Activated gamma-delta T cell (primary cell): Measurements from ENCODE around the gene GAS7.
"Not testable (repeated sequence)": the region's sequence is repeated elsewhere in the genome, so short reads cannot be mapped to it uniquely, and the experiment has no call there.

Source experiments
- DNase-seq: peaks from one replicate; lab custom pipeline; 2025; lab: John Stamatoyannopoulos, UW

GAS7 gene

DNA sequence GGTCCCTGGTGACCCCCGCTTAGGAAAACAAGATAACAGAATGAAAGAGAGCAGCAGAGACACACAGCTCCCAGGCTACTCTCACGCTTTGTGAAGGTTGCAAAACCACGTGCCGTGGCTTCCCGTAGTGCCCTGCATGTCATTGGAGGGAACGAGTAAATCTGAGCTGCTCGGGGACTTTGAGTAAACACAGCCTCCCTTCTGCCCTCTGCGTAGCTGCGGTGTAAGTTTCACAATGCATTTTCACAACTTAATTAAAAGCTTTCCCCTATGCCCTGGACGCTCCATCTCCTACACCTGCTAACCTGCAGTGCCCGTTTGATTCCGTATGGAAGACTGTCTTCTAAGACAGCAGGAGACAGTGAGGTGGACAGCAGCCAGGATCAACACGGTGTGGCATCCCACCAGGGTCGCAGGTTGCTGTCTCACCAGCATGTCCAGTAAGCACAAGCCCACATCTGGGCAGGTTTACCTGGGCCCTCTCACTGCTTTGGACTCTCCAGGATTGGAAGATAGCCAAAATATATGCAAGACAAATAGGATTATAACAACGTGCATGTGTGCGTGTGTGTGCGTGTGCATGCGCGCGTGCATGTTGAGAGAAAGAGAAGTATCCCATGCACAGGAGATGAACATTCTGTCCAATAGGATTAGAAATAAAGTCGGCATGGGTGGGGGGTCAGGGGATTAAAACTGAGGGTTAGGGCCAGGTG lies 177.0 kb downstream of the GAS7 start:
- DNase-seq = no peak

DNA sequence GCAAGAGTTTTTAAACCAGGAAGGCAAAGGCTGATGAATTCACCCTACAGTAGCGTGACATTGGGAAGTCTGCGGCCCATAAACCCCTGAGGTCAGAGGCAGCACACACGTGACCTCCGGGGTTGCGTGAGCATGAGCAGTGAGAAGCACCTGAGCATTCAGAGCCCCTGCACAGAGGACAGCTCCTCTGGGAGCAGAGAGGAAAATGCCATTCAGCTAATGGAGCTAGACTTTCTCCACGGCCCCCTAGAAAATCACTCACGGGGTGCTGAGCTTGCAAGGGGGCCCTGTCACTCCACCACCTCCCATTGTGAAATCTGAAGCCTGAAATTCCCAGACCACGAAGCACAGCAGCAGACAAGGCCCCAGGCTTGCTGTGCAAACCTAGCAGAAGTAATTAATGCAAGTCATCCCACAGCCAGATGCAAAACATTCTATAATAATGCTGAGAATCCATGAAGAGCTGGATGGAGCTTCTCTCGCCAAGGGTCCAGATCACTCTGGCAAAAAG lies 178.4 kb downstream of the GAS7 start:
- no peak for DNase-seq

DNA sequence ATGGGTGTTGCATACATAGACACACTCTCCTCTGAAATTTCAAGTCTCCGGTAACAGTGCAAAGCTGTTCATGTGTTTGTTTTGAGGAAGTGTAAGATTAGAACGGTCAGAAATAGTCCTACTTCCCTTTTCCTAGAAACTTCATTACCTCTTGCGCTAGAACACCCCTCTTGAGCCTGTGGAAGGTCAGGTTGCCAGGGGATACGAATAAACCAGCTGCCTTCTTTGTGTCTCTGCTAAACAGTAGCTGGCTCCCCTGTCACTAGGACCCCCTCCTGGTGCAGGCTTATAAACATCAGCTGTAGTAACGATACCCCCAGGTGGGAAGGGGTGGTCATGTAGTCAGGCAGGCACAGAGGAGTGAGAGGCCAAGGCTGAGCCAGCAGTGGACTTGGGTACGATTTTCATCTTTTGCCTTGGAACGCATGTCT lies 179.9 kb downstream of the GAS7 start:
- no peak for DNase-seq

DNA sequence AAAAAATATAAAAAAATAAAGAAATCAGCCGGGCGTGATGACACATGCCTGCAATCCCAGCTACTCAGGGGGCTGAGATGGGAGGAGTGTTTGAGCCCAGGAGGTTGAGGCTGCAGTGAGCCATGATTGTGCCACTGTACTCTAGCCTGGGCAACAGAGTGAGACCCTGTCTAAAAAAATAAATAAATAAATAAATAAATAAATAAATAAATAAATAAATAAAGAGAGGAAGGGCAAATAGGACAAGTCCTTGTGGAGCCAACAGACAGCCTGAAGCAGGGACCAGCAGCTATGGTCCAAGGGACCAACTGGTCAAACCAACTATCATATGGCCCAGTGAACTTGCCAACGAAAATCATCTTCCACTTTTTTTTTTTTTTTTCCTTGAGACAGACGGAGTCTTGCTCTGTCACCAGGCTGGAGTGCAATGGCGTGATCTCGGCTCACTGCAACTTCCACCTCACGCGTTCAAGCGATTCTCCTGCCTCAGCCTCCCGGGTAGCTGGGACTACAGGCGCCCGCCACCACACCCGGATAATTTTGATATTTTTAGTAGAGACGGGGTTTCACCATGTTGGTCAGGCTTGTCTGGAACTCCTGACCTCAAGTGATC lies 181.3 kb downstream of the GAS7 start:
- DNase-seq = not testable (repeated sequence)

DNA sequence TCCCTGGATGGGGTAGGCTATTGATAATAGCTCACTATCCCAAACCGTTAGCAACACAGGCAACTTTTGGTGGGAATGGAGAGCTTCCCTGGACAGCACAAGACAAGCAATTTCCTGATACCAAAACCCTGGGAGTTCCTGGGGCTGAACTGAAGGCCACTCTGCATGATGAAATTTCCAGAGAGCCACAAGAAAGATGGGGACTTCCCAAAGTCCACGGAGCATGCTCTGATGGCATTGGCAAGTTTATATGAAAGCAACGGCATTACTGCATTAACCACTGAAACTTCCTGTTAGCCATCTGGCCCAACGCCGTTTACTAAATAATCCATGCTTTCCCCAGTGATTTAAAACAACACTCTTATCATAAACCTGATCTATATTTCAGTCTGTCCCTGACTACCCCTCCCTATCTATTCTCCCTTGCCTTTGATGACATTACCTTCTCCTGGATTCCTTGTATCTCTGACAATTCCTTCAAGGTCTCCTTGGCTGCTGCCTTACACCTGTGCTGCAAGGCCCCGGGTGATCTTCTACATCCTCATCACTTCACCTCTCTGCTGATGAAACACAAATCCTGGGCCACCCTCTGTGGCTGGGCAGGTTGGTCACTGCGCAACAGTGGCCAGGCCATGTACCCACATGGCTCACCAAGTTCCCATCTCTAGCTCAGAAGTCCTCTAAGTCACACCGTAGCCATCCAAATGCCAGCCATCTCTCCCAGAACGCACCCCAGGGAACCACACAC lies 184.9 kb downstream of the GAS7 start:
- no peak for DNase-seq

DNA sequence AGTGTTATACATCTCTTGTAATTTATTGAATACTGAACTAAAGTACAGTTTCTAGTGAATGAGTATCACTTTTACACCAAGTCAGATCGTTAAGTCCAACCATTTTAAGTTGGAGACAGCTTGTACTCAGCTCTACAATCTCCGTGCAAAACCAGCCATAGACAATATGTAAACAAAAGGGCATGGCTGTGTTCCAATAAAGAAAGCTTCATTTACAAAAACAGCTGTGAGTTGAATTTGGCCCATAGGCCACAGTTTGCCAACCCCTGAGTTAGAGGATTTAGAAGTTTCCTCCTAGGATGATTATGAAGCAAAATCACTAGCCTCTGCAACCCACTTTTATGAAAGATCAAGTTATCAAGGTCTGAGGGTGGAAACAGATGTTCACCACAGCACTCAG lies 187.7 kb downstream of the GAS7 start:
- no peak for DNase-seq

DNA sequence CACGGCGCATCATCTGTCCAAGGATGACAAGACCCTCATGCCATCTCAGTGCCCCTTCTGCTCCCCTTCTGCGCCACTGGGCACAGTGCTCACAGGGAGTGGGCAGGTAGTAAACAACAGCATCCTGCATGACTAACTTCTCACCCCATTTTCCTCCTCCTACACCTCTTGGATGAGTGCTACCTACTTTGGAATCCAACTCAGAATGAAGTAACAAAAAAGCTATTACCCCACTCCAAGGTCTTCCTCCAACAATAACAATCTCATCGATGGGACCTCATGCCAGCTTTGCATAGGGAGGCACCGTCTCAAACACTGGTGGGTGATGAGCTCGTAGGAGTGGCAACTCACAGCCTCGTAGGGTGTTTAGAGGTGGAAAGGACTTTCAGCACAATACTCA lies 194.7 kb downstream of the GAS7 start:
- no peak for DNase-seq

DNA sequence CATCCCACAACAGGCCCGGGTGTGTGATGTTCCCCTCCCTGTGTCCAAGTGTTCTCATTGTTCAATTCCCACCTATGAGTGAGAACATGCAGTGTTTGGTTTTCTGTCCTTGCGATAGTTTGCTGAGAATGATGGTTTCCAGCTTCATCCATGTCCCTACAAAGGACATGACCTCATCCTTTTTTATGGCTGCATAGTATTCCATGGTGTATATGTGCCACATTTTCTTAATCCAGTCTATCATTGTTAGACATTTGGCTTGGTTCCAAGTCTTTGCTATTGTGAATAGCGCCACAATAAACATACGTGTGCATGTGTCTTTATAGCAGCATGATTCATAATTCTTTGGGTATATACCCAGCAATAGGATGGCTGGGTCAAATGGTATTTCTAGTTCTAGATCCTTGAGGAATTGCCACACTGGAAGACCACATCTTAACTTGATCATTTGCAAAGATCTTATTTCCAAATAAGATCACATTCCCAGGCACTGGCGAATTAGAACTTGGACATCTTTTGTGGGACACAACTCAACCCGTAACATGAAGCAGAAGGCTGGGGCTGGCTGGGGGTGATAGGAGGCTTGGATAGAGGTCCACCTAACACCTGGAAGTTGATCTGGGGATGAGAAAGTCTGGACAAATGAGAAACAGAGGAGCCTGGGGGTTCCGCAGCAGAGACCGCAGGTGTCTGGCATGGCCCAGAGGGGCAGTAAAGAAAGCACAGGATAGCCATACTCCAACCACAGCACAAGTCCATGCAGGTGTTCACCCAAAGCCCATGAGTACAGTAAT lies 195.6 kb downstream of the GAS7 start:
- not testable (repeated sequence) for DNase-seq

DNA sequence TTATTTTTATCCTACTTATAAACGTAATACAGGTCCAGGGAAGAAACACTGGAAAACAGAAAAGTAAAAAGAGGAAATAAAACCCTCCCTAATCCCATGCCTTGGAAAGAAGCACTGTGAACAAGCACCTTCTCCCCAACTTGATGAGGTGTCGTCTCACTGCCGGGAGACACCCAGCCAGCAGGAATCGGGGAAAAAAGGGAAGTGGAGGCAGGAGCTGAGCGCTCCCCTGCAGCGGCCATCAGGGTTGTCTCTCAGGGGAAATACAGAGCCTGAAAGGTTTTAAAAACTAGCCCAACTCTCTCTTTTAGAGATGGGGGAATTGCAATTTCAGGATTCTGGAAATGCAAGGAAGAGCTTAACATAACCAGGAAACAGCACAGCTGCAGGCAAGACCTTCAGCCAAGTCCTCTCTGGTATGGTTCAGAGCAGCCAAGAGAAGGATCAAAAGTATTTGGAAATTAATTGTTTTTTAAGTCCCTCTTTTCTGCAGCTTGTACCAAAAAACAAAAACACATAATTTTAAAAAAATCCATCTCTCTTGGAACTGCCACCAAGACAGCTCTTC lies 197.0 kb downstream of the GAS7 start:
- no peak for DNase-seq

DNA sequence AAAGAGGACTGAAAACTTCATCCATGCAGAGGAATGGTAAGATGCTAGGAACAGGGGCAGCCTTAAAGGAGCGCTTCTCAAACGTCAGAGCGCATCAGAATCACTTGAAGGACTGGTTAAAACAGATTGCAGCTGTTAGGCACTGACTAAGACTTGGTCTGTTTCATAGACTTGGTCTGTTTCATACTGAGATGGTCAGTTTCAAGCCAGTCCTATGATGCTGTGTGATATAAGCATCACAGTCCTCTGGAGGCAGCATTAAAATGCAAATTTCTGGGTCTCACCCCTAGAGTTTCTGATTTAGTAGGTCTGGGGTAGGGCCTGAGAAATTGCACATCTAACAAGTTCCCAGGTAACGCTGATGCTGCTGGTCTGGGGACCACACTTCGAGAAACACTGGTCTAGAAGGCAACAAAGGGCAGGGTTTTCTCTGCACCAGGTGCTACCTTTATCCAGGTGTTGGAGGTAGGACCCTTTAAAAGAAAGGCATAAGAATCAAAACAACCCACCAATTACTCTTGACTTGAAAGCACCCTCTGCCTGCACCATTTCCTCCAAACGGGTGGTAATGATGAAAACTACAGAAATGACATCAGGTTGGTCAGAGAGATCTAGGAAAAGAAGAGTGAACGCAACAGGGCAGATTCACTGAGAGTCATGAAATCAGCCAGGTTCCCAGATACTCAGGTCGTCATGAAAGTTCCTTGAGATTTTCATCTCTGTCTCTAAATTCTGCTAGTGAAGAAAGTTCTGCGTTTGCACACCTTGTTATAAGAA lies 198.3 kb downstream of the GAS7 start:
- DNase-seq = no peak

DNA sequence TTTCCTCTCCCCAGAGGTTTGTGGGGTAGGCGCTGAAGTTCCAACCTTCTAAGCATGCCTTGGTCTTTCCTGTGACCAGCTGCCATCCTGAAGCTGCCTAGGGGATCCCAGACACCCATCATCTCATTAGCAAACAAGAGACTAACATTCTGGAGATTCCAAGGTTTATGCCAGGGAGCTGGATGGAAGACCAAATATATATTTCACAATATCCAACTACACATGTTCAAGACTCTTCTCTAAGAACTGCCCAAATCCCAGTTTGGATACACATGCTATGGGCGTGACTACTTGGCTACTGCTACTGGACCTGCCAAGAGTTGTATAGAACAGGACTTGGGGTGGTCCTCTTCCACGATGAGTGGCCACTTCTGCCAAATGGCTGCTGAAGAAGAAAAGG lies 200.3 kb downstream of the GAS7 start:
- no peak for DNase-seq

DNA sequence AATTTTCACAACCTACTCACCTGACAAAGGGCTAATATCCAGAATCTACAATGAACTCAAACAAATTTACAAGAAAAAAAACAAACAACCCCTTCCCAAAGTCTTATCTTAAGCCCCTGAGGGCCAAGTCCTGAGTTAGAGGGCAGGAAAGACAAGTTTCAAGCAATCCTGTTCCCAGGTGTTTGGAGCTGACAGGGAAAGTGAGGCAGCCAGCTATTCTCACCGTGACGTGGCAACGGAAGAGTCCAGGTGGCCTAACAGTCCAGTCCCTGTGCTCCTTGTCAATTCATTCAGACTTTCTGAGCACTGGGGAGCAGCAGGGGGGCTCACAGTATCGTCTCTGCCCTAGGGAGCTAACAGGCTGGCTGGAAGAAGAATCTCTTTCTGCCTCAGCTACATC lies 203.6 kb downstream of the GAS7 start:
- DNase-seq = no peak

DNA sequence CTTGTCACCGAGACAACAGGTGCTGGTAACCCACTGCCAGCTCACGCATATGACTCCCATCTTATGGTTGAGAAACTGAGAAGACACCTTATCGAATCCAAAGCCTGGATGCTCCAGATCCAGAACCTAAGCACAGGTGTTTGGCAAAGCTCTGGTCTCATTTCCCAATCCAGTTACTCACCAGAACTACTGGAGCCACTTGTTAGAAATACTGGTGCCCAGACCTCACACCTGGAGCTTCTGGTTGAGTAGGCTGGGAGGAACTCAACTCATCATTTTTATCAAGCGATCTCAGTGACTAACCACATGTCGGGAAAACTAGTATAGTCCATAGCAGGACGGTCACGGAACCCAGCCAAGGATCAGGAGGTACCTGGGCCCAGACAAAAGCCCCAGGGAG lies 206.6 kb downstream of the GAS7 start:
- DNase-seq = no peak

DNA sequence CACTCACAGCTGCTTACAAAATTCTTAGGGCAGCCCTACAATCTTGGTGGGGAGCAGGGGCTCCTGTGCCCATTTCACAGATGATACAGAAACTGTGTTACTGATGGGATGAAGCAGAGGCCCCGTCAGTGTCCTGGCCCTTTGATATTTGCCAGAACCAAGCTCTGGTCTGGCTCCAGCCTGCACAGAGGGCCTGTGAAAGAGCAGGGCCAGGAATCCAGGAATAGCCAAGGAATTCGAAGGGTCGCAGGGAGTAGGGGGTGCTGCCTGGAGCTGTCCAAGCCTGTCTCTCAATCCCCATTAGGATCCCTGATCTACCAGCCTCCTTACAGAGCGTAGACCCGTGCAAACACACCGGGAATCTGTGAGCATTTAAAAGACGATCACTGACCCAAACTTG lies 207.1 kb downstream of the GAS7 start:
- DNase-seq = no peak

DNA sequence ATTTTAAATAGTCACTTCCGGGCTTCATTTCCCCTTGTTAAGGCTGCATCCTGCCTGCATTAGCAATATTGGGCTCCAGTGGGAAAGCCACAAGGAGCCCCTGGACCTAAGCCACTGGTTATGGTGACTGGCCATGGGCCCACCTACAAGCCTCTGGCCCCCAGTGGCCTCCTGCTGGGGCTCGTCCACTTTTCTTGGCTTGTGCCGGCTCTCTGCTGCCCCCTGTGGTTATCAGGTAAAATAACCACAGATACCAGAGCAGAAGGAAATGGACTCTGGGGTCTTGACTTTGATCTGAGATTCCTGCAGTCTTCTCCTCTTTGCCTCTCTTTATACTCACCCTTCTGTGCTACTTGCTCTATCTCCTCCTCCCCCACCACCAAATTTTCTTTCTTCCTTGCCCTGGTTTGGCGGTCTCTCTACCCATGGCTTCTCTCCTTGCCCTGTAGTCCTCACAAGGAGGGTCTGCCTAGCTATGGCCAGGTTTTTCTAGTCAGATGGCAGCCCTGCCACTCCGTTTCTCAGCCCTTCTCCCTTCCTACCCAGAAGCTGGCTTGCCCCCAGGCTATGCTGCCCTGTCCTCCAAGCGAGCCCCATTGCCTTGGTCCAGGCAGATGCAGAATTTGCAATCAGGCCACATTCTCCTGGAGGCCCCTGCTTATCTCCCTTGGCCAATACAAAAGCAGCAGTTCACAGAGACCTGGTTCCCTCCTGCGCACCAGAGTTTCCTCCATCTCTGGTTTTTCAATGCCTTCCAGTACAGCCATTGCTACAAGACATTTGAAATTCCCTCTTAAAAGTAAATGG lies 210.4 kb downstream of the GAS7 start:
- DNase-seq = no peak

DNA sequence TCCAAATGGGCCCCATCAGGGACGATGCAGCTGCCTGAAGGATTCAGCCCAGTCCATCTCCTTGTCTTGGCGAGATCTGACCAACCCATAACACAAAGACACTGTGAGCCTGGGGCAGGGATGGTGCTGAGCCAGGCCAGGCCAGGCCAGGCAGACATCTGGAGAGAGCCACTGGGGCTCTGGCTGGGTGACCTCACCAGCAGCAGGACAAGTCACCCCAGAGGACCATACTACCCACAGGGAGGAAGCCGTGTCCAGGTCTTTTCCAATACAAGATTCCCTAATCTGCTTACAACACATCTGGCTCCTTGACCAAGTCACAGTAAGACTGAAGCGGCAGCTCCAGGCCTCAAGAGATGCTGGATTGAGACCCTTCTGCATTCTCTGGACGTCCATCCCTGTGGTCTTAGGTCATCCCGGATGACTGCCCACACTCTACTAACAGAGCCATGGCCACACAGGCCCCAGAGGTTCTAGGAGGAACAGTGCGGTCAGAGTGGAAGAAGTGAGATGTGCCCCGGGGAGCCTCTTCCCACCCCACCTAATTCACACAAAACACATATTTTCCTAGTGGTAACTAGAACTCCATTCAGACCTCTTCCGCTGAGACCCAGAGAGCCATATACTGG lies 211.5 kb downstream of the GAS7 start:
- no peak for DNase-seq

DNA sequence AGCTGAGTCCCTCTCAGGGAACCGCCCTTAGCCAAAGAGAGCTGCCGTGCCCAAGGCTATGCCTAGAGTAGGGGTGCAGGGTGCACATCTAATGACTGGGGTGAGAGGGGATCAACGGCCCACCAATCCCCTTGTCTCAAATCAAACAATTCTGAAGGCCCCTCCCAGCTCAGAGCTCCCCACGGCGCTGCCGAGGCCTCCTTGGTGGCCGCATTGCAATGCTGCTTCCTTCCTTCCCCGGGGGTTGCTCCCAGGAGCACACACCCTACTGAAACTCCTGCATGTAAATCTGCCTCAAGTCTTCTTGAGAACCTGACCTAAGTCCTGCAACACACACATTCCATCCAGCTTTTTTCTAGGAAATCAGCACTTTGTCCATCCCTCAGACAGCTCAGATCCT lies 212.8 kb downstream of the GAS7 start:
- DNase-seq = no peak

DNA sequence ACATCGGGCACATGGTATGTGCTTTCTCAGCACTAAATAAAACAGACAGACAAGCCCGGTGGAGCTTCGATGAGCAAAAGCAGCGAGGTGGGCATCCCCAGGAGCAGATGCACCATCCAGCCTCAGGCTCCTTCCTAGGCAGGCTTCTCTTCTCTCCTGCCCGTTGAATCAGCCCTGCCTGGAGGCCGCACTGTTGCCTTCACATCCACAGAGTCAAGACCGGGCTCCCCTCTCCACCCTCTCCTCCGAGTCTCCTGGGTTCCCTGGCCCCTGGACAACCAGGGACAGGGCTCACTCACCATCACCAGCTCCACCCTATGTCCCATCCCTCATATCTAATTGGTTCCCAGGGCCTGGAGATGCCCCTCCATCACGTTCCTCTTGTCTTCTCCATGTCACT lies 213.6 kb downstream of the GAS7 start:
- DNase-seq = no peak

DNA sequence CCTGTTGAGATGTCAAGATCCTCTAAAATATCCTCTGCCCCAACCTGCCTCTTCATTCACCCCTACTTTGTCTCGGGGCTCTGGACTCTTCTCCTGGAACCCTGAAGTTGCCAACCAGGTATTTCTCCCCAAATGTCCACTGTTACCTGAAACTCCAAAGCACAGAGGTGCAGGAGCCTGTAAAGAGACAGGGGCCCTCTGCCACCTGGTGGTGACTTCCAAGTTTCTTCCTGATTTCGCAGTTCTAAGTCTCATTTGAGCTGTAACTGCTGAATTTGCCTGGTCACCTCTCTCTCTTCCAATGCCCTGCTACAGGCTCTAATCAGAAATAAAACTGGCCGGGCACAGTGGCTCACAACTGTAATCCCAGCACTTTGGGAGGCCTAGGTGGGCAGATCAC lies 216.2 kb downstream of the GAS7 start:
- DNase-seq = no peak
